Caco-2 (cell line): ENCODE results near the gene NEU2. TPM values are rescaled to one million over a fixed set of nuclear protein-coding genes. Genes with fewer than 3 reads are reported as not detected.
A peak's percentile ranks its signal among the peaks of the same experiment; 100 is the strongest.
"Not testable (repeated sequence)": the region's sequence is repeated elsewhere in the genome, so short reads cannot be mapped to it uniquely, and the experiment has no call there.

Experiments used
- BruUV-seq: library from RNA; stranded (reverse); fragments of 400-500 nt; replicated peaks from 2 replicates; lab custom pipeline; 2021; lab: Mats Ljungman, UMichigan
- CTCF ChIA-PET: fragments of 300-600 bp; sonication (Branson Sonifier 250); formaldehyde crosslinking; loops from one replicate; lab custom pipeline; 2022; ENCODE audit warnings: antibody characterized with exemption; lab: Charles Lee
- POLR2A ChIA-PET: fragments of 300-600 bp; sonication (Branson Sonifier 250); formaldehyde crosslinking; loops from one replicate; lab custom pipeline; 2022; ENCODE audit warnings: antibody characterized with exemption; lab: Charles Lee
- DNase-seq, 2 experiments: peaks; one replicate each; pipeline versions ENCODE4 v3.0.0 to v3.0.0-alpha.2; 2020 to 2022
- H3K27me3 ChIP-seq: replicated peaks from 2 replicates; pipeline ENCODE4 v1.6.0; 2011; ENCODE audit warnings: low read length; ENCODE audit not compliant: control insufficient read depth, insufficient read depth
- H3K36me3 ChIP-seq: 2 replicates; pipeline ENCODE4 v1.5.1; 2011; ENCODE audit warnings: low read length; ENCODE audit not compliant: control insufficient read depth, insufficient read depth
- H3K4me1 ChIP-seq: fragments of 250-450 bp; sonication (Bioruptor Pico); 2 replicates; pipeline ENCODE4 v1.5.1; 2020; ENCODE audit warnings: mild to moderate bottlenecking
- H3K4me3 ChIP-seq: 2 replicates; pipeline ENCODE4 v1.5.1; 2011; ENCODE audit warnings: low read depth, mild to moderate bottlenecking, control low read depth, low read length
- H3K9me3 ChIP-seq: fragments of 250-450 bp; sonication (Bioruptor Pico); 2 replicates; pipeline ENCODE4 v1.5.1; 2020; ENCODE audit warnings: mild to moderate bottlenecking, moderate library complexity
- H3K27ac Mint-ChIP-seq: one replicate; pipeline ENCODE4 v1.8.0; 2022; ENCODE audit warnings: mixed read lengths; ENCODE audit not compliant: unreplicated experiment
- H3K27me3 Mint-ChIP-seq: one replicate; pipeline ENCODE4 v1.8.0; 2022; ENCODE audit warnings: mixed read lengths; ENCODE audit not compliant: insufficient read depth, unreplicated experiment
- H3K36me3 Mint-ChIP-seq: one replicate; pipeline ENCODE4 v1.8.0; 2022; ENCODE audit warnings: mild to moderate bottlenecking, mixed read lengths; ENCODE audit not compliant: insufficient read depth, unreplicated experiment
- H3K4me1 Mint-ChIP-seq: one replicate; pipeline ENCODE4 v1.8.0; 2022; ENCODE audit warnings: low read depth, mixed read lengths; ENCODE audit not compliant: unreplicated experiment
- H3K4me3 Mint-ChIP-seq: one replicate; pipeline ENCODE4 v1.8.0; 2022; ENCODE audit warnings: mild to moderate bottlenecking, moderate library complexity, mixed read lengths; ENCODE audit not compliant: unreplicated experiment
- H3K9me3 Mint-ChIP-seq: one replicate; pipeline ENCODE4 v1.8.0; 2022; ENCODE audit warnings: mixed read lengths; ENCODE audit not compliant: unreplicated experiment
- intact Hi-C: fragments of 100-400 bp; cut with micrococcal nuclease; formaldehyde crosslinking; loops from one replicate; pipeline ENCODE4 v1.10.0; 2022; ENCODE audit not compliant: unreplicated experiment
- total RNA-seq: library from RNA; stranded (reverse); gene quantifications from 2 replicates; pipeline ENCODE4 v1.2.3, GENCODE V29; 2022
- TF ChIP-seq, protein P1 (sequence below), 2 experiments: fragments of 200-600 bp in 1 of 2; IDR thresholded peaks; 1 replicate in 1 of 2; 2 replicates in 1 of 2; pipeline versions ENCODE4 v1.5.1 to v1.8.0; 2011 to 2022; ENCODE audit warnings: antibody characterized with exemption in 1 of 2, control low read depth in 1 of 2, inconsistent platforms in 1 of 2, low read depth in 1 of 2, low read length in 1 of 2, mild to moderate bottlenecking in 1 of 2, moderate library complexity in 1 of 2; ENCODE audit not compliant: insufficient read depth in 1 of 2, severe bottlenecking in 1 of 2, unreplicated experiment in 1 of 2

The NEU2 gene
- total RNA-seq, 1 experiment from 2014 or later, result not detected

DNA sequence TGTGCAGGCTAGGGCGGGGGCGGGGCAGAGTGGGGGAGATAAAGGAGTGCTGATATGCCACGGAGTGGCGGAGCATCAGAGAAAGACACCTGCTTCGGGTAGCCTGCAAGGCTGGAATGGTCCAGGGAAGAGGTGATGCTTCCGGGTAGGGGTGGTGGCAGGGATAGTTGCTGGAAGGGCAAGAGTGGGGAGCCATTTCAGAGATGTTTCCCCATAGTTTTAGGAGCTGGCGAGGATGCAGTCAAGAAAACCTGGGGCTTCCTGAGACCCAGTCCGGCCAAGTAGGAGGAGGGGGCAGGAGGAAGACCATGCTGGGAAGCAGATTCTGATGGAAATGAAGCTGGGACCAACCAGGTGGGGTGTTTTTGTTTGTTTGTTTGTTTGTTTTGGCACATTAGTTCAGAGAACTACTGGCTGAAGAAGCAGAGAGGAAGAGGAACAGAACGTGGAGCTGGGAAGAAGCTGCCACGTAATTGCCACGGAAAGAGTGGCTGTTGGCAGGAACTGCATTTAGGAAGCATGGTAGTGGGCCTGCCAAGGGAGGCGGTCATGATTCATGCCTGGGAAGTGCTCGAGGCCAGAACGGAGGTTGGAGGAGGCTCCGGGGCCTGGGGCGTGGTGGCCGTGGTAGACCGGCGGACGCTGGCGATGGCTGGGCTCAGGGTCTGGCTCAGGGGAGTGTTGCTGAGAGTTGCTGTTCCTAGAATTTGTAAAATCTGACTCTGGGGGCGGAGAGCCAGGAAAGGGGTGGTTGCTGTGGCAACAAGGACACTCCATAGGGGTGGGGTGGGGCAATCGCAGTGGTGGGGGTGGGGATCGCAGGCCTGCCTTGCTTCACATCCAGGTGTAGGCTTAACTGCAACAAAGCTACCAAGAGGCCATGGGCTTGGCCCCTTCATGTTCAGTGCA is 19.0 kb downstream of the NEU2 start:
- no TSS peak for BruUV-seq
- POLR2A ChIA-PET, result no interaction called here
- no peaks in the 10 kb centered on the region for H3K9me3 ChIP-seq
- Mint-ChIP-seq H3K9me3 (no peaks in the 10 kb centered on the region), H3K36me3 (no peaks in the 10 kb centered on the region), H3K27me3 (peaks cover 15% of the 10 kb centered on the region), H3K27ac (no peak overlapping the region), H3K4me1 (peaks cover 8% of the 10 kb centered on the region), H3K4me3 (no peak overlapping the region)
- H3K36me3 ChIP-seq, result no peaks in the 10 kb centered on the region
- CTCF ChIA-PET, result no interaction called here
- H3K27me3 ChIP-seq, result no peaks in the 10 kb centered on the region
- no peak overlapping the region for H3K4me3 ChIP-seq
- no peaks in the 10 kb centered on the region for H3K4me1 ChIP-seq
- intact Hi-C loops, result no loop called here
- no peak for DNase-seq
- TF ChIP-seq, protein P1, sequence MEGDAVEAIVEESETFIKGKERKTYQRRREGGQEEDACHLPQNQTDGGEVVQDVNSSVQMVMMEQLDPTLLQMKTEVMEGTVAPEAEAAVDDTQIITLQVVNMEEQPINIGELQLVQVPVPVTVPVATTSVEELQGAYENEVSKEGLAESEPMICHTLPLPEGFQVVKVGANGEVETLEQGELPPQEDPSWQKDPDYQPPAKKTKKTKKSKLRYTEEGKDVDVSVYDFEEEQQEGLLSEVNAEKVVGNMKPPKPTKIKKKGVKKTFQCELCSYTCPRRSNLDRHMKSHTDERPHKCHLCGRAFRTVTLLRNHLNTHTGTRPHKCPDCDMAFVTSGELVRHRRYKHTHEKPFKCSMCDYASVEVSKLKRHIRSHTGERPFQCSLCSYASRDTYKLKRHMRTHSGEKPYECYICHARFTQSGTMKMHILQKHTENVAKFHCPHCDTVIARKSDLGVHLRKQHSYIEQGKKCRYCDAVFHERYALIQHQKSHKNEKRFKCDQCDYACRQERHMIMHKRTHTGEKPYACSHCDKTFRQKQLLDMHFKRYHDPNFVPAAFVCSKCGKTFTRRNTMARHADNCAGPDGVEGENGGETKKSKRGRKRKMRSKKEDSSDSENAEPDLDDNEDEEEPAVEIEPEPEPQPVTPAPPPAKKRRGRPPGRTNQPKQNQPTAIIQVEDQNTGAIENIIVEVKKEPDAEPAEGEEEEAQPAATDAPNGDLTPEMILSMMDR (IDR thresholded peaks at IDR 0.05; ENCODE audit: insufficient read depth in 1 of 2, low read depth in 1 of 2, low read length in 1 of 2, severe bottlenecking in 1 of 2, unreplicated experiment in 1 of 2), result no peak

DNA sequence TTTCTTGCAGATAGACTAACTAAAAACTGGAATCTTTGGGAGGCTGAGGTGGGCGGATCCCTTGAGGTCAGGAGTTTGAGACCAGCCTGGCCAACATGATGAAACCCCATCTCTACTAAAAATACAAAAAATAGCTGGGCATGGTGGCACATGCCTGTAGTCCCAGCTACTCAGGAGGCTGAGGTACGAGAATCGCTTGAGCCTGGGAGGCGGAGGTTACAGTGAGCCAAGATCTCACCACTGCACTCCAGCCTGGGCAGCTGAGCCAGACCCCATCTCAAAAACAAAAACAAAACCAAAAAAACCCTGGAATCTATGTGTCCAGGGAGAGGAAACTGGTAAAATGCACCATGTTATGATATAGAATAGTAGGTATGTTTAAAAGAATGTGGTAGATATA is 20.0 kb downstream of the NEU2 start:
- H3K4me1 Mint-ChIP-seq, CTCF ChIA-PET, H3K4me1 ChIP-seq, DNase-seq, H3K4me3 ChIP-seq, H3K9me3 ChIP-seq, H3K27ac Mint-ChIP-seq, BruUV-seq, H3K4me3 Mint-ChIP-seq, H3K36me3 ChIP-seq, H3K36me3 Mint-ChIP-seq, H3K9me3 Mint-ChIP-seq, H3K27me3 ChIP-seq, POLR2A ChIA-PET, intact Hi-C loops: not testable (repeated sequence)
- H3K27me3 Mint-ChIP-seq, result peaks cover 15% of the 10 kb centered on the region

DNA sequence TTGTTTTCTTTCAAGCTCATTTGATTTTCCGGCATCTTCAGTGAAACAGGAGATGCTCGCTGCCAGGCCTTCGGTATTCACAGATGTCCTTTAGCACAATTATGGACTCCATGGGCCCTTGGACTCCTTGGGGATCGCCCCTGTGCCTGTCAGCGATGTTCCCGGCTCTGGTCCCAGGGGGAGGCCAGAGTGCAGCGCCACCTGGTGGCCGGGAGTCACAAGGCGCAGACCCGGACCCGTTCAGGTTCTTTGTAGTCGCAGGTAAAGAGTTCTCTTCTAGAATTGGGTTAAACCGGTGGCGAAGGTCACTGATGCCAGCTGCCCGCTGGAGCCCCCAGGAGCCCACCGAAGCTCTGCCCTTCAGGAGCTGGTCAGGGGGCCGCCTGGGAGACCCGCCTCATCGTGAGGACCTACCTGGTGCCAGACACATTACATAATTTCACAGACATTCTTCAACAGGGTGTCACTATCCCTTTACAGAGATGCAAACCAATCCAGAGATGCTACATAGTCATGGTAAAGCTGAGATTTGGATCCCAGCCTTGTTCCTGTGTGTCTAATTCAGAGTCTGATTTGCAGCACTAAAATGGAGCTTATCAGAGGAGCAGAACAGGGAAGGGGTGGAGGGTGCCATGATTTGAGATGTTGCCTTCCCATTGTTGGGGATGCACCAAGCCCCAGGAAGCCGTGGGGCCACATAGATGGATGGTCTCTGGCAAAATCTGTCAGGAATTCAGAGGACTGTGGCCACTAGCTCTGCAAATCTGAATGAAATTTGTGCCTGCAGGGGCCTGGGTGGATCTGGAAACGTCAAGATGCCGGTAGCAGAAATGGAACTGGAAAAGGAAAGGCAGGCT is 21.7 kb downstream of the NEU2 start:
- BruUV-seq, result no TSS peak
- ChIA-PET POLR2A (no interaction called here), CTCF (interaction anchor here (0.7 kb wide), 1 partner anchor 67 kb away, joined by 8 read pairs; no protein-coding TSS in a partner anchor)
- intact Hi-C loops, result no loop called here
- no peak overlapping the region for H3K27ac Mint-ChIP-seq
- no peak overlapping the region for H3K4me3 Mint-ChIP-seq
- H3K36me3 Mint-ChIP-seq, result no peaks in the 10 kb centered on the region
- no peaks in the 10 kb centered on the region for H3K4me1 ChIP-seq
- H3K27me3 ChIP-seq, result no peaks in the 10 kb centered on the region
- H3K9me3 ChIP-seq, result no peaks in the 10 kb centered on the region
- peaks cover 3% of the 10 kb centered on the region for H3K4me1 Mint-ChIP-seq
- H3K9me3 Mint-ChIP-seq, result no peaks in the 10 kb centered on the region
- no peak overlapping the region for H3K4me3 ChIP-seq
- peaks cover 6% of the 10 kb centered on the region for H3K27me3 Mint-ChIP-seq
- peak; percentile 49 to 68 for DNase-seq
- TF ChIP-seq, protein P1 (IDR thresholded peaks at IDR 0.05; ENCODE audit: insufficient read depth in 1 of 2, low read depth in 1 of 2, low read length in 1 of 2, severe bottlenecking in 1 of 2, unreplicated experiment in 1 of 2), result peak; percentile 57 to 84
- H3K36me3 ChIP-seq, result no peaks in the 10 kb centered on the region
